OCI-LY3 (cell line): Measurements from ENCODE around the gene NPTN.

Experiments used
- EZH2phosphoT487 ChIP-seq: fragments of 200-600 bp; shearing (Covaris generic); IDR thresholded peaks from 2 replicates; pipeline ENCODE4 v1.6.1; 2018; ENCODE audit warnings: antibody characterized with exemption, mixed run types, low read depth
- TF ChIP-seq, protein P1 (sequence below): fragments of 200-600, 300-600 bp; sonication (generic); IDR thresholded peaks from 2 replicates; pipeline ENCODE4 v1.5.1; 2014; ENCODE audit warnings: antibody characterized with exemption, low read length, low read depth

DNA sequence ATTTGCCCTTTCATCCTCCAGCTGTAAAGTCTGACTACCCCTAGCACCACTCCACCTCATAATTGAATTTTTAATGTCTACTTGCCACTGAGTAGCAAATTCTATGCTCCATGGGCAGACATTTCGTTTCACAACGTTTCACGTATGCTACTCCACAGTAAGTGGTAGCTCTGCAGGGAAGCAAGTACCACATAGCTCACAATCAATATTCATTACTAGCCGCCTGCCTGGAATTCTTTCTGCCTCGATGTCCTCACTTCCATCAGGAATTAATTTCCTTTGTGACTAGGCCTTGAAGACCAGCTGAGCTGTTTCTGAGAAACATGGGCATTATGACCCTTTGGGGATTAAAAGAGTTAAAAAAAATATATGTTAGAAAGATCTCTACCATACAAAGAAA lies 15.3 kb downstream of the NPTN start:
- TF ChIP-seq, protein P1, sequence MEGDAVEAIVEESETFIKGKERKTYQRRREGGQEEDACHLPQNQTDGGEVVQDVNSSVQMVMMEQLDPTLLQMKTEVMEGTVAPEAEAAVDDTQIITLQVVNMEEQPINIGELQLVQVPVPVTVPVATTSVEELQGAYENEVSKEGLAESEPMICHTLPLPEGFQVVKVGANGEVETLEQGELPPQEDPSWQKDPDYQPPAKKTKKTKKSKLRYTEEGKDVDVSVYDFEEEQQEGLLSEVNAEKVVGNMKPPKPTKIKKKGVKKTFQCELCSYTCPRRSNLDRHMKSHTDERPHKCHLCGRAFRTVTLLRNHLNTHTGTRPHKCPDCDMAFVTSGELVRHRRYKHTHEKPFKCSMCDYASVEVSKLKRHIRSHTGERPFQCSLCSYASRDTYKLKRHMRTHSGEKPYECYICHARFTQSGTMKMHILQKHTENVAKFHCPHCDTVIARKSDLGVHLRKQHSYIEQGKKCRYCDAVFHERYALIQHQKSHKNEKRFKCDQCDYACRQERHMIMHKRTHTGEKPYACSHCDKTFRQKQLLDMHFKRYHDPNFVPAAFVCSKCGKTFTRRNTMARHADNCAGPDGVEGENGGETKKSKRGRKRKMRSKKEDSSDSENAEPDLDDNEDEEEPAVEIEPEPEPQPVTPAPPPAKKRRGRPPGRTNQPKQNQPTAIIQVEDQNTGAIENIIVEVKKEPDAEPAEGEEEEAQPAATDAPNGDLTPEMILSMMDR, result no peak
- TF ChIP-seq EZH2phosphoT487, result no peak
